Natural killer cell (primary cell): ENCODE data around the gene RSRP1. TPM values are rescaled to one million over a fixed set of nuclear protein-coding genes. Genes with fewer than 3 reads are reported as not detected.

ENCODE experiments used
- ATAC-seq, 3 donors: fragments of 150-1000 bp in 2 of 3; fragments of 200-7000 bp in 1 of 3; cut with Tn5 transposase; 1 replicate in 1 of 3; 2 replicates in 2 of 3; pipeline ENCODE4 v1.10.0; 2021; ENCODE audit warnings: mild to moderate bottlenecking in 2 of 3, moderate library complexity in 2 of 3
- DNase-seq, 2 donors: peaks; one replicate each; pipeline versions ENCODE4 v3.0.0 to v3.0.0-alpha.2; 2013 to 2021; ENCODE audit warnings: mixed read lengths in 1 of 2
- H3K27ac ChIP-seq: one replicate; pipeline ENCODE4 v1.5.1; 2013; ENCODE audit warnings: mild to moderate bottlenecking, low read length
- H3K27me3 ChIP-seq: one replicate; pipeline ENCODE4 v1.6.1; 2013; ENCODE audit warnings: low read length; ENCODE audit not compliant: control insufficient read depth, insufficient read depth
- H3K36me3 ChIP-seq: one replicate; pipeline ENCODE4 v1.6.1; 2013; ENCODE audit warnings: low read length; ENCODE audit not compliant: control insufficient read depth, insufficient read depth
- H3K4me1 ChIP-seq: one replicate; pipeline ENCODE4 v1.6.1; 2013; ENCODE audit warnings: low read length; ENCODE audit not compliant: control insufficient read depth, insufficient read depth
- H3K4me3 ChIP-seq: one replicate; pipeline ENCODE4 v1.5.1; 2013; ENCODE audit warnings: low read length
- H3K9me3 ChIP-seq: one replicate; pipeline ENCODE4 v1.6.1; 2013; ENCODE audit warnings: low read length; ENCODE audit not compliant: control insufficient read depth, insufficient read depth
- H3K27ac Mint-ChIP-seq, 2 donors: one replicate each; pipeline ENCODE4 v1.8.0; 2022; ENCODE audit warnings: mild to moderate bottlenecking in 2 of 2, mixed read lengths in 2 of 2, moderate library complexity in 1 of 2
- H3K27me3 Mint-ChIP-seq, 2 donors: one replicate each; pipeline ENCODE4 v1.8.0; 2022; ENCODE audit warnings: low read depth in 2 of 2, mixed read lengths in 2 of 2
- H3K36me3 Mint-ChIP-seq: one replicate; pipeline ENCODE4 v1.8.0; 2022; ENCODE audit warnings: mixed read lengths
- H3K4me1 Mint-ChIP-seq, 2 donors: one replicate each; pipeline ENCODE4 v1.8.0; 2022; ENCODE audit warnings: mixed read lengths in 2 of 2
- H3K4me3 Mint-ChIP-seq: one replicate; pipeline ENCODE4 v1.8.0; 2022; ENCODE audit warnings: mild to moderate bottlenecking, moderate library complexity, mixed read lengths
- H3K9me3 Mint-ChIP-seq, 2 donors: one replicate each; pipeline ENCODE4 v1.8.0; 2022; ENCODE audit warnings: mixed read lengths in 2 of 2
- CTCF ChIP-seq: fragments of 200-600 bp; IDR thresholded peaks from one replicate; pipeline ENCODE4 v1.8.0; 2022; ENCODE audit warnings: antibody characterized with exemption
- WGBS: methylation state at CpG from one replicate; pipeline ENCODE4 v1.1.7; 2013; ENCODE audit warnings: missing lambda C conversion rate; ENCODE audit not compliant: insufficient coverage; 5-methylcytosine and 5-hydroxymethylcytosine counted together
- intact Hi-C: fragments of 100-400 bp; cut with micrococcal nuclease; formaldehyde crosslinking; loops from one replicate; pipeline ENCODE4 v1.14.2; 2022
- total RNA-seq, 4 donors: library from RNA; stranded (reverse); fragments of 120-200 nt in 1 of 4; gene quantifications; one replicate each; pipeline versions ENCODE4 v1.2.3 to v1.2.4, GENCODE V29; 2013 to 2022

Gene RSRP1
- total RNA-seq, 3 donors from 2014 or later (not counting 1 experiment from before 2014, with no cell fraction given) = 473 to 602 (median 589) TPM

GRCh38 chr1:25216123-25216522 is 31.1 kb downstream of the RSRP1 start:
- Histone ChIP-seq H3K4me3 (no peak overlapping the region), H3K9me3 (no peaks in the 10 kb centered on the region), H3K27me3 (no peaks in the 10 kb centered on the region), H3K36me3 (peaks cover 10% of the 10 kb centered on the region), H3K27ac (no peak overlapping the region), H3K4me1 (no peaks in the 10 kb centered on the region)
- no peaks in the 10 kb centered on the region for H3K36me3 Mint-ChIP-seq
- H3K9me3 Mint-ChIP-seq = no peaks in the 10 kb centered on the region
- H3K4me1 Mint-ChIP-seq = no peaks in the 10 kb centered on the region
- DNase-seq = no peak
- ATAC-seq = no peak
- H3K27ac Mint-ChIP-seq = no peak overlapping the region
- H3K4me3 Mint-ChIP-seq = no peak overlapping the region
- no peak for TF ChIP-seq CTCF
- intact Hi-C loops = no loop called here
- 20% methylated on average over 4 of the region's 4 CpGs for WGBS
- peaks cover 0 to 3% of the 10 kb centered on the region in 2 donors for H3K27me3 Mint-ChIP-seq

GRCh38 chr1:25212725-25213124 is 34.5 kb downstream of the RSRP1 start:
- no peak for ATAC-seq
- 93% methylated on average over 5 of the region's 5 CpGs for WGBS
- no peaks in the 10 kb centered on the region for H3K9me3 Mint-ChIP-seq

GRCh38 chr1:25210728-25211127 is 36.5 kb downstream of the RSRP1 start:
- Mint-ChIP-seq H3K27me3 (peaks cover 6 to 10% of the 10 kb centered on the region in 2 donors), H3K36me3 (no peaks in the 10 kb centered on the region), H3K4me1 (no peaks in the 10 kb centered on the region), H3K4me3 (no peak overlapping the region), H3K27ac (no peak overlapping the region), H3K9me3 (no peaks in the 10 kb centered on the region)
- no peaks in the 10 kb centered on the region for H3K36me3 ChIP-seq
- WGBS = 70% methylated on average over 2 of the region's 3 CpGs
- intact Hi-C loops = no loop called here
- no peak overlapping the region for H3K27ac ChIP-seq
- ATAC-seq (no peak), DNase-seq (no peak)
- no peaks in the 10 kb centered on the region for H3K4me1 ChIP-seq
- no peaks in the 10 kb centered on the region for H3K27me3 ChIP-seq
- H3K4me3 ChIP-seq = no peak overlapping the region
- no peaks in the 10 kb centered on the region for H3K9me3 ChIP-seq
- no peak for TF ChIP-seq CTCF

More at GRCh38 chr1:25212725-25213124, 34.5 kb downstream of the RSRP1 start:
- Mint-ChIP-seq H3K36me3 (no peaks in the 10 kb centered on the region), H3K4me3 (no peak overlapping the region), H3K27me3 (peaks cover 6 to 10% of the 10 kb centered on the region in 2 donors), H3K4me1 (no peaks in the 10 kb centered on the region), H3K27ac (no peak overlapping the region)
- TF ChIP-seq CTCF = no peak
- no peak overlapping the region for H3K27ac ChIP-seq
- intact Hi-C loops = no loop called here
- no peaks in the 10 kb centered on the region for H3K27me3 ChIP-seq
- no peak overlapping the region for H3K4me3 ChIP-seq
- no peaks in the 10 kb centered on the region for H3K36me3 ChIP-seq
- no peaks in the 10 kb centered on the region for H3K9me3 ChIP-seq
- H3K4me1 ChIP-seq = no peaks in the 10 kb centered on the region
- DNase-seq = no peak

GRCh38 chr1:25209516-25209915 is 37.7 kb downstream of the RSRP1 start:
- H3K9me3 Mint-ChIP-seq = no peaks in the 10 kb centered on the region
- H3K4me3 ChIP-seq = no peak overlapping the region
- H3K9me3 ChIP-seq = no peaks in the 10 kb centered on the region
- 88% methylated on average over 3 of the region's 4 CpGs for WGBS
- no peak overlapping the region for H3K27ac ChIP-seq
- peaks cover 6 to 19% of the 10 kb centered on the region in 2 donors for H3K27me3 Mint-ChIP-seq
- no peaks in the 10 kb centered on the region for H3K4me1 ChIP-seq
- no peaks in the 10 kb centered on the region for H3K4me1 Mint-ChIP-seq
- H3K36me3 ChIP-seq = no peaks in the 10 kb centered on the region
- ATAC-seq (no peak), DNase-seq (no peak)
- no peaks in the 10 kb centered on the region for H3K27me3 ChIP-seq
- intact Hi-C loops = no loop called here
- H3K27ac Mint-ChIP-seq = no peak overlapping the region
- H3K36me3 Mint-ChIP-seq = no peaks in the 10 kb centered on the region
- no peak for TF ChIP-seq CTCF
- no peak overlapping the region for H3K4me3 Mint-ChIP-seq
